VCaP (cell line): ENCODE data around the gene CTCF.
A peak's percentile ranks its signal among the peaks of the same experiment; 100 is the strongest.

Source experiments
- H3K27ac ChIP-seq: fragments of 450-650 bp; 2 replicates; pipeline ENCODE4 v1.5.1; 2017
- CTCF ChIP-seq: fragments of 450-650 bp; conservative IDR thresholded peaks from 2 replicates; pipeline ENCODE4 v1.5.1; 2017; ENCODE audit warnings: mild to moderate bottlenecking, moderate library complexity

The CTCF gene

GRCh38 chr16:67665598-67665997 lies 103.3 kb downstream of the CTCF start:
- no peak for TF ChIP-seq CTCF
- peak overlapping the region; percentile 76 for H3K27ac ChIP-seq

- H3K27ac ChIP-seq = peak overlapping the region; percentile 76
- TF ChIP-seq CTCF = no peak
These were observed 103.8 kb downstream of the CTCF start for GRCh38 chr16:67666032-67666551.

- TF ChIP-seq CTCF = no peak
- peak within 1 kb of the TSS; percentile 76 for H3K27ac ChIP-seq
These were observed 104.5 kb downstream of the CTCF start, which contains the start of the genes C16orf86 and ENKD1 for GRCh38 chr16:67666559-67667452. Gene C16orf86, plus strand, starts transcription at chr16:67666814. Its CDS starts 157 bp downstream, at chr16:67666971. Gene ENKD1, minus strand, starts transcription at chr16:67666750. Its CDS starts 308 bp downstream, at chr16:67666442.

- no peak for TF ChIP-seq CTCF
- peak overlapping the region; percentile 76 for H3K27ac ChIP-seq
These were observed 105.1 kb downstream of the CTCF start for GRCh38 chr16:67667453-67667816.

- TF ChIP-seq CTCF = peak; percentile 74
- peak overlapping the region; percentile 76 for H3K27ac ChIP-seq
These were observed 105.6 kb downstream of the CTCF start for GRCh38 chr16:67667817-67668494.

- no peak for TF ChIP-seq CTCF
- H3K27ac ChIP-seq = peak overlapping the region; percentile 76
These were observed 106.3 kb downstream of the CTCF start for GRCh38 chr16:67668495-67669157.
